Measurements from ENCODE around the gene CDH6.

Gene CDH6

GRCh38 chr5:31196309-31196708 lies 2.8 kb downstream of the CDH6 start:
- no peaks in the 10 kb centered on the region for H3K36me3 ChIP-seq (ENCODE audit: insufficient read depth, insufficient read length, low read length)
- TF ChIP-seq SUZ12 (IDR thresholded peaks at IDR 0.05; ENCODE audit: extremely low read depth, insufficient read depth, insufficient read length): no peak
- no peak for TF ChIP-seq ZNF274 (IDR thresholded peaks at IDR 0.05; ENCODE audit: low read depth, low read length)
- no peak for TF ChIP-seq YY1 (IDR thresholded peaks at IDR 0.05; ENCODE audit: insufficient read depth, insufficient read length)
- H3K9me3 ChIP-seq (ENCODE audit: insufficient read depth, low read length): no peaks in the 10 kb centered on the region
- H3K4me3 ChIP-seq (ENCODE audit: insufficient read length, low read depth): no peak overlapping the region
- no peaks in the 10 kb centered on the region for H3K4me1 ChIP-seq (ENCODE audit: insufficient read depth, insufficient read length)
- no peak overlapping the region for H3K9ac ChIP-seq (ENCODE audit: insufficient read length, low read depth)
- H3K27me3 ChIP-seq (ENCODE audit: insufficient read depth, insufficient read length): peaks cover 39% of the 10 kb centered on the region
- no peak for DNase-seq (ENCODE audit: low read depth, low spot score)

GRCh38 chr5:31197183-31197582 lies 3.7 kb downstream of the CDH6 start:
- Histone ChIP-seq H3K27me3 (ENCODE audit: insufficient read depth, insufficient read length) (peaks cover 32% of the 10 kb centered on the region), H3K9ac (ENCODE audit: insufficient read length, low read depth) (no peak overlapping the region), H3K36me3 (ENCODE audit: insufficient read depth, insufficient read length, low read length) (no peaks in the 10 kb centered on the region), H3K9me3 (ENCODE audit: insufficient read depth, low read length) (no peaks in the 10 kb centered on the region), H3K4me3 (ENCODE audit: insufficient read length, low read depth) (no peak overlapping the region), H3K4me1 (ENCODE audit: insufficient read depth, insufficient read length) (no peaks in the 10 kb centered on the region)
- no peak for TF ChIP-seq ZNF274 (IDR thresholded peaks at IDR 0.05; ENCODE audit: low read depth, low read length)
- TF ChIP-seq SUZ12 (IDR thresholded peaks at IDR 0.05; ENCODE audit: extremely low read depth, insufficient read depth, insufficient read length): no peak
- no peak for TF ChIP-seq YY1 (IDR thresholded peaks at IDR 0.05; ENCODE audit: insufficient read depth, insufficient read length)
- DNase-seq (ENCODE audit: low read depth, low spot score): no peak

GRCh38 chr5:31204958-31205357 lies 11.5 kb downstream of the CDH6 start:
- H3K4me1 ChIP-seq (ENCODE audit: insufficient read depth, insufficient read length): no peaks in the 10 kb centered on the region
- no peaks in the 10 kb centered on the region for H3K9me3 ChIP-seq (ENCODE audit: insufficient read depth, low read length)
- H3K27me3 ChIP-seq (ENCODE audit: insufficient read depth, insufficient read length): no peaks in the 10 kb centered on the region
- TF ChIP-seq ZNF274 (IDR thresholded peaks at IDR 0.05; ENCODE audit: low read depth, low read length) (no peak), SUZ12 (IDR thresholded peaks at IDR 0.05; ENCODE audit: extremely low read depth, insufficient read depth, insufficient read length) (no peak)
- H3K36me3 ChIP-seq (ENCODE audit: insufficient read depth, insufficient read length, low read length): no peaks in the 10 kb centered on the region
- no peak overlapping the region for H3K9ac ChIP-seq (ENCODE audit: insufficient read length, low read depth)
- no peak for DNase-seq (ENCODE audit: low read depth, low spot score)
- no peak overlapping the region for H3K4me3 ChIP-seq (ENCODE audit: insufficient read length, low read depth)

GRCh38 chr5:31208043-31208442 lies 14.6 kb downstream of the CDH6 start:
- no peak overlapping the region for H3K4me3 ChIP-seq (ENCODE audit: insufficient read length, low read depth)
- H3K36me3 ChIP-seq (ENCODE audit: insufficient read depth, insufficient read length, low read length): no peaks in the 10 kb centered on the region
- TF ChIP-seq YY1 (IDR thresholded peaks at IDR 0.05; ENCODE audit: insufficient read depth, insufficient read length) (no peak), SUZ12 (IDR thresholded peaks at IDR 0.05; ENCODE audit: extremely low read depth, insufficient read depth, insufficient read length) (no peak), ZNF274 (IDR thresholded peaks at IDR 0.05; ENCODE audit: low read depth, low read length) (no peak)
- no peaks in the 10 kb centered on the region for H3K4me1 ChIP-seq (ENCODE audit: insufficient read depth, insufficient read length)
- no peaks in the 10 kb centered on the region for H3K9me3 ChIP-seq (ENCODE audit: insufficient read depth, low read length)
- H3K27me3 ChIP-seq (ENCODE audit: insufficient read depth, insufficient read length): no peaks in the 10 kb centered on the region
- H3K9ac ChIP-seq (ENCODE audit: insufficient read length, low read depth): no peak overlapping the region
- DNase-seq (ENCODE audit: low read depth, low spot score): no peak

GRCh38 chr5:31209334-31209733 lies 15.8 kb downstream of the CDH6 start:
- H3K36me3 ChIP-seq (ENCODE audit: insufficient read depth, insufficient read length, low read length): no peaks in the 10 kb centered on the region
- no peaks in the 10 kb centered on the region for H3K9me3 ChIP-seq (ENCODE audit: insufficient read depth, low read length)
- H3K4me3 ChIP-seq (ENCODE audit: insufficient read length, low read depth): no peak overlapping the region
- H3K9ac ChIP-seq (ENCODE audit: insufficient read length, low read depth): no peak overlapping the region
- no peaks in the 10 kb centered on the region for H3K27me3 ChIP-seq (ENCODE audit: insufficient read depth, insufficient read length)
- no peak for DNase-seq (ENCODE audit: low read depth, low spot score)
- no peaks in the 10 kb centered on the region for H3K4me1 ChIP-seq (ENCODE audit: insufficient read depth, insufficient read length)
- no peak for TF ChIP-seq ZNF274 (IDR thresholded peaks at IDR 0.05; ENCODE audit: low read depth, low read length)
- TF ChIP-seq YY1 (IDR thresholded peaks at IDR 0.05; ENCODE audit: insufficient read depth, insufficient read length): no peak
- TF ChIP-seq SUZ12 (IDR thresholded peaks at IDR 0.05; ENCODE audit: extremely low read depth, insufficient read depth, insufficient read length): no peak

- TF ChIP-seq YY1 (IDR thresholded peaks at IDR 0.05; ENCODE audit: insufficient read depth, insufficient read length): no peak
- no peak for TF ChIP-seq ZNF274 (IDR thresholded peaks at IDR 0.05; ENCODE audit: low read depth, low read length)
- TF ChIP-seq SUZ12 (IDR thresholded peaks at IDR 0.05; ENCODE audit: extremely low read depth, insufficient read depth, insufficient read length): no peak
- no peaks in the 10 kb centered on the region for H3K9me3 ChIP-seq (ENCODE audit: insufficient read depth, low read length)
- no peaks in the 10 kb centered on the region for H3K27me3 ChIP-seq (ENCODE audit: insufficient read depth, insufficient read length)
- no peak overlapping the region for H3K9ac ChIP-seq (ENCODE audit: insufficient read length, low read depth)
- no peak for DNase-seq (ENCODE audit: low read depth, low spot score)
- no peaks in the 10 kb centered on the region for H3K4me1 ChIP-seq (ENCODE audit: insufficient read depth, insufficient read length)
- no peak overlapping the region for H3K4me3 ChIP-seq (ENCODE audit: insufficient read length, low read depth)
- no peaks in the 10 kb centered on the region for H3K36me3 ChIP-seq (ENCODE audit: insufficient read depth, insufficient read length, low read length)
Observed at GRCh38 chr5:31211098-31211497, 17.6 kb downstream of the CDH6 start.

- Histone ChIP-seq H3K4me3 (ENCODE audit: insufficient read length, low read depth) (no peak overlapping the region), H3K9ac (ENCODE audit: insufficient read length, low read depth) (no peak overlapping the region), H3K36me3 (ENCODE audit: insufficient read depth, insufficient read length, low read length) (no peaks in the 10 kb centered on the region), H3K27me3 (ENCODE audit: insufficient read depth, insufficient read length) (no peaks in the 10 kb centered on the region), H3K9me3 (ENCODE audit: insufficient read depth, low read length) (no peaks in the 10 kb centered on the region), H3K4me1 (ENCODE audit: insufficient read depth, insufficient read length) (no peaks in the 10 kb centered on the region)
- TF ChIP-seq SUZ12 (IDR thresholded peaks at IDR 0.05; ENCODE audit: extremely low read depth, insufficient read depth, insufficient read length): no peak
- no peak for TF ChIP-seq YY1 (IDR thresholded peaks at IDR 0.05; ENCODE audit: insufficient read depth, insufficient read length)
- TF ChIP-seq ZNF274 (IDR thresholded peaks at IDR 0.05; ENCODE audit: low read depth, low read length): no peak
- DNase-seq (ENCODE audit: low read depth, low spot score): no peak
Observed at GRCh38 chr5:31213257-31213656, 19.8 kb downstream of the CDH6 start.

GRCh38 chr5:31213705-31214121 lies 20.2 kb downstream of the CDH6 start:
- H3K4me1 ChIP-seq (ENCODE audit: insufficient read depth, insufficient read length): no peaks in the 10 kb centered on the region
- H3K36me3 ChIP-seq (ENCODE audit: insufficient read depth, insufficient read length, low read length): no peaks in the 10 kb centered on the region
- no peak overlapping the region for H3K9ac ChIP-seq (ENCODE audit: insufficient read length, low read depth)
- no peak for TF ChIP-seq YY1 (IDR thresholded peaks at IDR 0.05; ENCODE audit: insufficient read depth, insufficient read length)
- no peak for TF ChIP-seq SUZ12 (IDR thresholded peaks at IDR 0.05; ENCODE audit: extremely low read depth, insufficient read depth, insufficient read length)
- TF ChIP-seq ZNF274 (IDR thresholded peaks at IDR 0.05; ENCODE audit: low read depth, low read length): no peak
- H3K9me3 ChIP-seq (ENCODE audit: insufficient read depth, low read length): no peaks in the 10 kb centered on the region
- H3K27me3 ChIP-seq (ENCODE audit: insufficient read depth, insufficient read length): no peaks in the 10 kb centered on the region
- DNase-seq (ENCODE audit: low read depth, low spot score): no peak
- H3K4me3 ChIP-seq (ENCODE audit: insufficient read length, low read depth): no peak overlapping the region

Data from NT2/D1 (cell line).